Naive thymus-derived CD4-positive, alpha-beta T cell (primary cell): ENCODE data around the gene LDLRAD4. TPM values are rescaled to one million over a fixed set of nuclear protein-coding genes. Genes with fewer than 3 reads are reported as not detected.

ENCODE experiments used
- ATAC-seq: fragments of 150-1000 bp; cut with Tn5 transposase; 2 replicates; pipeline ENCODE4 v1.10.0; 2021; ENCODE audit warnings: mild to moderate bottlenecking, moderate library complexity
- CTCF ChIA-PET: fragments of 350-600 bp; sonication (Branson Sonifier 250); formaldehyde crosslinking; loops from one replicate; lab custom pipeline; 2021; ENCODE audit warnings: antibody characterized with exemption; lab: Charles Lee
- POLR2A ChIA-PET: fragments of 350-600 bp; sonication (Branson Sonifier 250); formaldehyde crosslinking; loops from one replicate; lab custom pipeline; 2021; ENCODE audit warnings: antibody characterized with exemption, inconsistent platforms; lab: Charles Lee
- DNase-seq, 9 donors: peaks; one replicate each; pipeline versions ENCODE4 v3.0.0 to v3.0.0-alpha.2; 2020 to 2022; ENCODE audit warnings: mixed read lengths in 1 of 9
- H3K27ac ChIP-seq: one replicate; pipeline ENCODE4 v1.7.0; 2013; ENCODE audit warnings: mild to moderate bottlenecking, low read depth, low read length, moderate library complexity
- H3K27me3 ChIP-seq, 2 donors: one replicate each; pipeline ENCODE4 v1.7.0; 2013; ENCODE audit warnings: low read length in 2 of 2, mild to moderate bottlenecking in 2 of 2, moderate library complexity in 2 of 2; ENCODE audit not compliant: control insufficient read depth in 2 of 2, insufficient read depth in 2 of 2
- H3K36me3 ChIP-seq, 3 experiments: 1 replicate in 2 of 3; 2 replicates in 1 of 3; pipeline ENCODE4 v1.7.0; 2013; ENCODE audit warnings: low read length in 3 of 3, mild to moderate bottlenecking in 3 of 3, moderate library complexity in 1 of 3; ENCODE audit not compliant: insufficient read depth in 3 of 3, control insufficient read depth in 2 of 3
- H3K4me1 ChIP-seq, 2 donors: one replicate each; pipeline ENCODE4 v1.7.0; 2013; ENCODE audit warnings: low read length in 2 of 2, mild to moderate bottlenecking in 2 of 2, moderate library complexity in 1 of 2; ENCODE audit not compliant: control insufficient read depth in 2 of 2, insufficient read depth in 2 of 2
- H3K4me3 ChIP-seq: 2 replicates; pipeline ENCODE4 v1.7.0; 2013; ENCODE audit warnings: mild to moderate bottlenecking, low read length
- H3K9me3 ChIP-seq, 3 experiments: 1 replicate in 2 of 3; 2 replicates in 1 of 3; pipeline ENCODE4 v1.7.0; 2013; ENCODE audit warnings: low read length in 3 of 3; ENCODE audit not compliant: control insufficient read depth in 2 of 3
- H3K27ac Mint-ChIP-seq, 9 donors: one replicate each; pipeline ENCODE4 v1.8.0; 2020 to 2022; ENCODE audit warnings: mixed read lengths in 9 of 9, mild to moderate bottlenecking in 8 of 9, moderate library complexity in 5 of 9, inconsistent platforms in 2 of 9
- H3K27me3 Mint-ChIP-seq, 5 donors: one replicate each; pipeline ENCODE4 v1.8.0; 2021 to 2022; ENCODE audit warnings: mixed read lengths in 5 of 5, mild to moderate bottlenecking in 1 of 5
- H3K36me3 Mint-ChIP-seq, 5 donors: one replicate each; pipeline ENCODE4 v1.8.0; 2020 to 2022; ENCODE audit warnings: mixed read lengths in 5 of 5, mild to moderate bottlenecking in 3 of 5, inconsistent platforms in 1 of 5
- H3K4me1 Mint-ChIP-seq, 7 donors: one replicate each; pipeline ENCODE4 v1.8.0; 2020 to 2022; ENCODE audit warnings: mixed read lengths in 7 of 7, mild to moderate bottlenecking in 3 of 7, inconsistent platforms in 1 of 7
- H3K4me3 Mint-ChIP-seq, 10 donors: one replicate each; pipeline ENCODE4 v1.8.0; 2020 to 2022; ENCODE audit warnings: mild to moderate bottlenecking in 10 of 10, mixed read lengths in 10 of 10, moderate library complexity in 6 of 10, inconsistent platforms in 2 of 10
- H3K9me3 Mint-ChIP-seq, 11 donors: one replicate each; pipeline ENCODE4 v1.8.0; 2020 to 2022; ENCODE audit warnings: mixed read lengths in 11 of 11, mild to moderate bottlenecking in 4 of 11, inconsistent platforms in 1 of 11, moderate library complexity in 1 of 11
- intact Hi-C, 2 donors: fragments of 100-400 bp; cut with micrococcal nuclease; formaldehyde crosslinking; loops; one replicate each; pipeline ENCODE4 v1.15.1; 2023
- polyA plus RNA-seq, 2 donors: library from polyadenylated mRNA; unstranded; fragments of 300-500 nt; fragmentation: Illumina TruSeq; gene quantifications; one replicate each; pipeline ENCODE4 v1.2.3, GENCODE V29; 2021
- total RNA-seq, 6 experiments: library from RNA in 5 of 6; stranded (reverse) in 5 of 6; gene quantifications; 1 replicate in 5 of 6; 2 replicates in 1 of 6; pipeline ENCODE4 v1.2.3 and lab custom pipeline; 2021 to 2026

LDLRAD4 gene
- total and polyA plus RNA-seq, 7 experiments from 2014 or later = 13.0 to 84.3 (median 53.7) TPM

DNA sequence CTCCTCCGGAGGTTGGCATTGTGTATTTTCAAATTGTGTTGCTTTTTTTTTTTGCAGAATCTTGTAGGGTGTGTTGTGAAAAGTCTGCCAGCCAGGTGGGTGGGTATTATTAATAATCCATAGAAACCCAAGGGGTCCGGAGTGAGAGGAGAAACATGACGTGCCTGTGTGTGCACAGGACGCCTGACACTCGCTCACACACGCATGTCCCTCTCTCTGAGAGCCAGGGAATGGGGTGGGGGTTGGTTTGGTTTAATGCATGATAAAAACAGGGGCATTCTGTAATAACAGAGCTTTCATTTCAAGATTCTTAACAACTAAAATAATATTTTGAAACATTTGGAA is 283.0 kb downstream of the LDLRAD4 start:
- Mint-ChIP-seq H3K4me3 (peak overlapping the region in 2 of 10 donors; percentile 29 to 56), H3K27ac (peak overlapping the region in 7 of 9 donors; percentile 67 to 83 (median 76)), H3K36me3 (peaks cover 12 to 39% (median 27%) of the 10 kb centered on the region in 5 donors), H3K4me1 (peaks cover 21 to 39% (median 32%) of the 10 kb centered on the region in 7 donors), H3K27me3 (no peaks in the 10 kb centered on the region), H3K9me3 (peaks cover 0 to 17% (median 8%) of the 10 kb centered on the region in 11 donors)
- POLR2A ChIA-PET = no interaction called here
- H3K36me3 ChIP-seq = peaks cover 0 to 15% (median 0%) of the 10 kb centered on the region in 3 experiments
- H3K4me3 ChIP-seq = no peak overlapping the region
- intact Hi-C loops = no loop called here
- H3K27ac ChIP-seq = no peak overlapping the region
- H3K4me1 ChIP-seq = peaks cover 0 to 5% of the 10 kb centered on the region in 2 donors
- DNase-seq (no peak), ATAC-seq (no peak)
- H3K27me3 ChIP-seq = no peaks in the 10 kb centered on the region
- CTCF ChIA-PET = interaction anchor here (0.8 to 1.0 kb wide), 2 partner anchors 10 to 285 kb away, joined by 3 to 4 read pairs; no protein-coding TSS in a partner anchor
- H3K9me3 ChIP-seq = no peaks in the 10 kb centered on the region

GRCh38 chr18:13501891-13502290 is 283.3 kb downstream of the LDLRAD4 start:
- H3K36me3 Mint-ChIP-seq = peaks cover 12 to 39% (median 27%) of the 10 kb centered on the region in 5 donors
- ChIA-PET CTCF (interaction anchor here (0.8 to 1.0 kb wide), 2 partner anchors 11 to 286 kb away, joined by 3 to 4 read pairs; no protein-coding TSS in a partner anchor), POLR2A (no interaction called here)
- peaks cover 0 to 15% (median 0%) of the 10 kb centered on the region in 3 experiments for H3K36me3 ChIP-seq
- peaks cover 0 to 17% (median 8%) of the 10 kb centered on the region in 11 donors for H3K9me3 Mint-ChIP-seq
- peaks cover 21 to 39% (median 32%) of the 10 kb centered on the region in 7 donors for H3K4me1 Mint-ChIP-seq
- intact Hi-C loops = no loop called here
- no peaks in the 10 kb centered on the region for H3K27me3 ChIP-seq
- DNase-seq = peak in 2 of 9 donors; percentile 15 to 17
- H3K4me3 Mint-ChIP-seq = peak overlapping the region in 4 of 10 donors; percentile 29 to 56 (median 50)
- H3K27ac Mint-ChIP-seq = peak overlapping the region in 7 of 9 donors; percentile 30 to 88 (median 75)
- H3K27ac ChIP-seq = no peak overlapping the region
- H3K27me3 Mint-ChIP-seq = no peaks in the 10 kb centered on the region
- peaks cover 0 to 5% of the 10 kb centered on the region in 2 donors for H3K4me1 ChIP-seq
- no peak overlapping the region for H3K4me3 ChIP-seq
- peak; percentile 49 for ATAC-seq
- no peaks in the 10 kb centered on the region for H3K9me3 ChIP-seq

DNA sequence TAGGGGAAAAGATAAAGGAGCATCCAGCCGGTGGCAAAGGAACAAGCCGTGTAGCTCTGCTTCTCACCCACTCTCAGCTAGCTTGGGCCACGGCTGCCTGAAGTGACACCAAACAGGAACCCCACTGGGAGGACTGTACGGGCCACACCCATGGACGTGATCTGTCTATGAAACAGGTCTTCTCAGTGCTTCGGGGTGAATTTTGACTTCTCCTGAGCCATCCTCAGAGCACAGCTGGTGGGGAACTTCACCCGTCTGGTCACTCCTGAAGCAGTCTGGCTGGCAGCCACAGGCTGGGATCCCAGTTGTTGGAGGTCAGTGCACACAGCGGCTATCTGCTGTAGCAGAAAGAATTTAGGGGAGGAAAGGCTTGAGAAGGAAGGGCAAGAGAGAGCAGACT is 284.0 kb downstream of the LDLRAD4 start:
- H3K36me3 ChIP-seq = peaks cover 0 to 15% (median 0%) of the 10 kb centered on the region in 3 experiments
- no peaks in the 10 kb centered on the region for H3K9me3 ChIP-seq
- ChIA-PET CTCF (interaction anchor here (0.8 kb wide), 1 partner anchor 11 kb away, joined by 3 read pairs; no protein-coding TSS in a partner anchor), POLR2A (no interaction called here)
- peaks cover 0 to 17% (median 8%) of the 10 kb centered on the region in 11 donors for H3K9me3 Mint-ChIP-seq
- peak overlapping the region in 8 of 9 donors; percentile 56 to 83 (median 71) for H3K27ac Mint-ChIP-seq
- ATAC-seq = no peak
- H3K27me3 Mint-ChIP-seq = no peaks in the 10 kb centered on the region
- no peak overlapping the region for H3K27ac ChIP-seq
- DNase-seq = no peak
- peaks cover 12 to 38% (median 23%) of the 10 kb centered on the region in 5 donors for H3K36me3 Mint-ChIP-seq
- intact Hi-C loops = no loop called here
- H3K4me3 Mint-ChIP-seq = peak overlapping the region in 4 of 10 donors; percentile 27 to 56 (median 46)
- H3K27me3 ChIP-seq = no peaks in the 10 kb centered on the region
- H3K4me1 ChIP-seq = peaks cover 0 to 5% of the 10 kb centered on the region in 2 donors
- no peak overlapping the region for H3K4me3 ChIP-seq
- peaks cover 25 to 43% (median 38%) of the 10 kb centered on the region in 7 donors for H3K4me1 Mint-ChIP-seq

DNA sequence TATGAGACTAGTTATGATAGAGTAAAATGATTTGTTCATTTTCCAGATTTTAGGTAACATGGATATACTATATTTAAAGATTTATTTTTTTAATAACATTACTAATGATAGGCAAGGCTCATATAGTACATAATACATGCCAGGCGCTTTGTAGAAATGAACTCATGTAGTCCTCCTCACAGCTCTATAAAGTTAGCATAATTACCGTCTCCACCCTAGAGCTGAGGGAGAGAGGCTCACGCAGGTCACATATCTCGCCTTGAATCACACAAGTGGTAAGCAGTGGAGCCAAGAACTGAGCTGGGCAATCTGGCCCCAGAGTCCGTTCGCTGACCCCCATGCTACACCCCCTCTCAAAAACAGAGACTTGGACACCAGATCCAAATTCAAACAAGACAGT is 285.3 kb downstream of the LDLRAD4 start:
- Mint-ChIP-seq H3K27ac (no peak overlapping the region), H3K36me3 (peaks cover 12 to 33% (median 22%) of the 10 kb centered on the region in 5 donors)

DNA sequence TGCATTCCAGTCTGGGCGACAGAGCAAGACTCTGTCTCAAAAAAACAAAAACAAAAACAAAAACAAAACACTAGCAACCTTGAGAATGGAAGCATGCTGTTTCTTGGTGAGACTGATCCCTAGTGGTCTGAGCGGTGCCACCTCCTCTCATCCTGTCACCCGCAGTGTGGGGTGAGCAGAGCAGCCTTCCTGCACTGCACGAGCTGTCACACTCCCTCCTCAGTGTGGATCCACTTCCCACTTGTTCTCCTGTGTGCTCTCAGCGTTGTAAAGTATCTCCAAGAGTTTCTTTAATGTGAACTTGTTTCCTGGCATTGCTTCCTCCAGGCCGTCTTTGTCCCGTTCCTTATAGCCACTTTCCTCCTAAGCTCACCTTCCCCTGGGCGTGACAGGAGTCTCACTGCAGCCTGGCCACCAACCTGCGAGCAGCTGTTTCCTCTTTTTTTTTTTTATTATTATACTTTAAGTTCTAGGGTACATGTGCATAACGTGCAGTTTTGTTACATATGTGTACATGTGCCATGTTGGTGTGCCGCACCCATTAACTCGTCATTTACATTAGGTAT is 287.3 kb downstream of the LDLRAD4 start:
- Mint-ChIP-seq H3K27me3 (no peaks in the 10 kb centered on the region), H3K4me1 (peaks cover 31 to 72% (median 61%) of the 10 kb centered on the region in 7 donors), H3K4me3 (peak overlapping the region in 5 of 10 donors; percentile 4 to 58 (median 44)), H3K36me3 (peaks cover 0 to 38% (median 25%) of the 10 kb centered on the region in 5 donors), H3K27ac (peak overlapping the region in 2 of 9 donors; percentile 62 to 64), H3K9me3 (no peaks in the 10 kb centered on the region)
- H3K4me1 ChIP-seq = peaks cover 0 to 5% of the 10 kb centered on the region in 2 donors
- no peaks in the 10 kb centered on the region for H3K36me3 ChIP-seq
- DNase-seq = no peak
- ATAC-seq = peak; percentile 42
- no peak overlapping the region for H3K27ac ChIP-seq
- ChIA-PET POLR2A (interaction anchor here (0.6 to 0.7 kb wide), 3 partner anchors 68 to 619 kb away, joined by 3 to 4 read pairs (median 3); no protein-coding TSS in a partner anchor), CTCF (no interaction called here)
- H3K4me3 ChIP-seq = no peak overlapping the region
- H3K9me3 ChIP-seq = no peaks in the 10 kb centered on the region
- intact Hi-C loops = no loop called here
- H3K27me3 ChIP-seq = no peaks in the 10 kb centered on the region

More for the DNA sequence above, 285.3 kb downstream of the LDLRAD4 start:
- Mint-ChIP-seq H3K4me3 (no peak overlapping the region), H3K9me3 (peaks cover 0 to 11% (median 6%) of the 10 kb centered on the region in 11 donors), H3K27me3 (no peaks in the 10 kb centered on the region), H3K4me1 (peaks cover 26 to 53% (median 42%) of the 10 kb centered on the region in 7 donors)
- DNase-seq = no peak
- no peak for ATAC-seq
- Histone ChIP-seq H3K27ac (no peak overlapping the region), H3K4me3 (no peak overlapping the region), H3K9me3 (no peaks in the 10 kb centered on the region), H3K4me1 (peaks cover 0 to 5% of the 10 kb centered on the region in 2 donors), H3K27me3 (no peaks in the 10 kb centered on the region), H3K36me3 (peaks cover 0 to 6% (median 0%) of the 10 kb centered on the region in 3 experiments)
- CTCF ChIA-PET = interaction anchor here (1.2 kb wide), 1 partner anchor 288 kb away, joined by 4 read pairs; no protein-coding TSS in a partner anchor
- POLR2A ChIA-PET = no interaction called here
- intact Hi-C loops = no loop called here

DNA sequence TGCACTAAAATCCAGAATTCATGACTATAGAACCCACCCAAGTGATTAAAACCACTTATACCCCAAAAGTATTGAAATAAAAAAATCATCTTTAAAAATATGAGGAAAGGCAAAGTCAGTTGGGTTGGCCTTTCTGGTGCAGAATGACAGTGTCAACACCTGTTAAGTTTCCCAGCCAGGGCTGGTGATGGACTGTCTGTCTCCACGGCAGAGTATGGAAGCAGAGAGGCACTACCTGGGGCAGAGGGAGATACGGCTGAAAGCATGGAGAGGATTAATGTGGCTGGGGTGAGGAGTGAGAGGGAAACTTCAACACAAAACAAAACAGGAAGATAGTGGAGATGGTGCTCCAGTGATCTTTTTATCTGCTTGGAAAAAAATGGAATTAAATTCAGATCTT is 292.0 kb downstream of the LDLRAD4 start:
- Histone ChIP-seq H3K27me3 (no peaks in the 10 kb centered on the region), H3K36me3 (no peaks in the 10 kb centered on the region), H3K4me3 (no peak overlapping the region), H3K27ac (no peak overlapping the region), H3K4me1 (peaks cover 0 to 7% of the 10 kb centered on the region in 2 donors), H3K9me3 (no peaks in the 10 kb centered on the region)
- H3K36me3 Mint-ChIP-seq = peaks cover 0 to 44% (median 25%) of the 10 kb centered on the region in 5 donors
- ATAC-seq = no peak
- peaks cover 24 to 85% (median 64%) of the 10 kb centered on the region in 7 donors for H3K4me1 Mint-ChIP-seq
- H3K4me3 Mint-ChIP-seq = peak overlapping the region in 2 of 10 donors; percentile 5 to 60
- H3K9me3 Mint-ChIP-seq = no peaks in the 10 kb centered on the region
- CTCF ChIA-PET = interaction anchor here (1.2 kb wide), 1 partner anchor 294 kb away, joined by 4 read pairs; no protein-coding TSS in a partner anchor
- H3K27me3 Mint-ChIP-seq = no peaks in the 10 kb centered on the region
- no peak for DNase-seq
- POLR2A ChIA-PET = no interaction called here
- intact Hi-C loops = no loop called here
- peak overlapping the region in 6 of 9 donors; percentile 7 to 88 (median 37) for H3K27ac Mint-ChIP-seq
